Caco-2 (cell line): ENCODE measurements around the gene DEPDC1B. TPM values are rescaled to one million over a fixed set of nuclear protein-coding genes. Genes with fewer than 3 reads are reported as not detected.

ENCODE experiments used
- BruUV-seq: library from RNA; stranded (reverse); fragments of 400-500 nt; replicated peaks from 2 replicates; lab custom pipeline; 2021; lab: Mats Ljungman, UMichigan
- CTCF ChIA-PET: fragments of 300-600 bp; sonication (Branson Sonifier 250); formaldehyde crosslinking; loops from one replicate; lab custom pipeline; 2022; ENCODE audit warnings: antibody characterized with exemption; lab: Charles Lee
- POLR2A ChIA-PET: fragments of 300-600 bp; sonication (Branson Sonifier 250); formaldehyde crosslinking; loops from one replicate; lab custom pipeline; 2022; ENCODE audit warnings: antibody characterized with exemption; lab: Charles Lee
- DNase-seq, 2 experiments: peaks; one replicate each; pipeline versions ENCODE4 v3.0.0 to v3.0.0-alpha.2; 2020 to 2022
- H3K27me3 ChIP-seq: replicated peaks from 2 replicates; pipeline ENCODE4 v1.6.0; 2011; ENCODE audit warnings: low read length; ENCODE audit not compliant: control insufficient read depth, insufficient read depth
- H3K36me3 ChIP-seq: 2 replicates; pipeline ENCODE4 v1.5.1; 2011; ENCODE audit warnings: low read length; ENCODE audit not compliant: control insufficient read depth, insufficient read depth
- H3K4me1 ChIP-seq: fragments of 250-450 bp; sonication (Bioruptor Pico); 2 replicates; pipeline ENCODE4 v1.5.1; 2020; ENCODE audit warnings: mild to moderate bottlenecking
- H3K4me3 ChIP-seq: 2 replicates; pipeline ENCODE4 v1.5.1; 2011; ENCODE audit warnings: low read depth, mild to moderate bottlenecking, control low read depth, low read length
- H3K9me3 ChIP-seq: fragments of 250-450 bp; sonication (Bioruptor Pico); 2 replicates; pipeline ENCODE4 v1.5.1; 2020; ENCODE audit warnings: mild to moderate bottlenecking, moderate library complexity
- H3K27ac Mint-ChIP-seq: one replicate; pipeline ENCODE4 v1.8.0; 2022; ENCODE audit warnings: mixed read lengths; ENCODE audit not compliant: unreplicated experiment
- H3K27me3 Mint-ChIP-seq: one replicate; pipeline ENCODE4 v1.8.0; 2022; ENCODE audit warnings: mixed read lengths; ENCODE audit not compliant: insufficient read depth, unreplicated experiment
- H3K36me3 Mint-ChIP-seq: one replicate; pipeline ENCODE4 v1.8.0; 2022; ENCODE audit warnings: mild to moderate bottlenecking, mixed read lengths; ENCODE audit not compliant: insufficient read depth, unreplicated experiment
- H3K4me1 Mint-ChIP-seq: one replicate; pipeline ENCODE4 v1.8.0; 2022; ENCODE audit warnings: low read depth, mixed read lengths; ENCODE audit not compliant: unreplicated experiment
- H3K4me3 Mint-ChIP-seq: one replicate; pipeline ENCODE4 v1.8.0; 2022; ENCODE audit warnings: mild to moderate bottlenecking, moderate library complexity, mixed read lengths; ENCODE audit not compliant: unreplicated experiment
- H3K9me3 Mint-ChIP-seq: one replicate; pipeline ENCODE4 v1.8.0; 2022; ENCODE audit warnings: mixed read lengths; ENCODE audit not compliant: unreplicated experiment
- intact Hi-C: fragments of 100-400 bp; cut with micrococcal nuclease; formaldehyde crosslinking; loops from one replicate; pipeline ENCODE4 v1.10.0; 2022; ENCODE audit not compliant: unreplicated experiment
- total RNA-seq: library from RNA; stranded (reverse); gene quantifications from 2 replicates; pipeline ENCODE4 v1.2.3, GENCODE V29; 2022
- TF ChIP-seq, protein P1 (sequence below), 2 experiments: fragments of 200-600 bp in 1 of 2; IDR thresholded peaks; 1 replicate in 1 of 2; 2 replicates in 1 of 2; pipeline versions ENCODE4 v1.5.1 to v1.8.0; 2011 to 2022; ENCODE audit warnings: antibody characterized with exemption in 1 of 2, control low read depth in 1 of 2, inconsistent platforms in 1 of 2, low read depth in 1 of 2, low read length in 1 of 2, mild to moderate bottlenecking in 1 of 2, moderate library complexity in 1 of 2; ENCODE audit not compliant: insufficient read depth in 1 of 2, severe bottlenecking in 1 of 2, unreplicated experiment in 1 of 2

DEPDC1B gene
- total RNA-seq, 1 experiment from 2014 or later: 44.9 TPM

DNA sequence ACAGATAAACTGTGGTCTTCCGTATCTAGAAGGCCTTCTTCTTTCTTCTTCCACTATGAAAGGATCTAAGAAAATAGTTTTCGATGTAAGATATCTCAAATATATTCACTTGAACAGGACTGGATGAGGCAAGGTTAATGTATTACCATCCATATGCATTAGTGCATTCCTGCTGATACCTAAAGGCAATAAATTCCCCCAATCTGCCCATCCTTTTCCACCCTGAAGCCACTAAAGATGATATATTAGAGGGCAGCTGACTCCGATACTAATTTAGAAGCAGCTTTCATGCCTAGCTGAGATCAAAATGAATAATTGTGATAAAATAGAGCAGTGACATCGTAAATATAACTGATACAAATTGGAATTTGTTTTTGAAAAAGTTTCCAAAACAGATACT lies 63.3 kb downstream of the DEPDC1B start:
- no peak overlapping the region for H3K4me3 ChIP-seq
- no peak for DNase-seq
- Mint-ChIP-seq H3K4me1 (no peaks in the 10 kb centered on the region), H3K27ac (no peak overlapping the region), H3K27me3 (no peaks in the 10 kb centered on the region), H3K4me3 (no peak overlapping the region), H3K36me3 (peaks cover 44% of the 10 kb centered on the region), H3K9me3 (no peaks in the 10 kb centered on the region)
- no peaks in the 10 kb centered on the region for H3K27me3 ChIP-seq
- H3K36me3 ChIP-seq: peaks cover 1% of the 10 kb centered on the region; the same call in 1 of the 2 replicates
- intact Hi-C loops: no loop called here
- ChIA-PET POLR2A (no interaction called here), CTCF (no interaction called here)
- no peaks in the 10 kb centered on the region for H3K4me1 ChIP-seq
- TF ChIP-seq, protein P1, sequence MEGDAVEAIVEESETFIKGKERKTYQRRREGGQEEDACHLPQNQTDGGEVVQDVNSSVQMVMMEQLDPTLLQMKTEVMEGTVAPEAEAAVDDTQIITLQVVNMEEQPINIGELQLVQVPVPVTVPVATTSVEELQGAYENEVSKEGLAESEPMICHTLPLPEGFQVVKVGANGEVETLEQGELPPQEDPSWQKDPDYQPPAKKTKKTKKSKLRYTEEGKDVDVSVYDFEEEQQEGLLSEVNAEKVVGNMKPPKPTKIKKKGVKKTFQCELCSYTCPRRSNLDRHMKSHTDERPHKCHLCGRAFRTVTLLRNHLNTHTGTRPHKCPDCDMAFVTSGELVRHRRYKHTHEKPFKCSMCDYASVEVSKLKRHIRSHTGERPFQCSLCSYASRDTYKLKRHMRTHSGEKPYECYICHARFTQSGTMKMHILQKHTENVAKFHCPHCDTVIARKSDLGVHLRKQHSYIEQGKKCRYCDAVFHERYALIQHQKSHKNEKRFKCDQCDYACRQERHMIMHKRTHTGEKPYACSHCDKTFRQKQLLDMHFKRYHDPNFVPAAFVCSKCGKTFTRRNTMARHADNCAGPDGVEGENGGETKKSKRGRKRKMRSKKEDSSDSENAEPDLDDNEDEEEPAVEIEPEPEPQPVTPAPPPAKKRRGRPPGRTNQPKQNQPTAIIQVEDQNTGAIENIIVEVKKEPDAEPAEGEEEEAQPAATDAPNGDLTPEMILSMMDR (IDR thresholded peaks at IDR 0.05; ENCODE audit: insufficient read depth in 1 of 2, low read depth in 1 of 2, low read length in 1 of 2, severe bottlenecking in 1 of 2, unreplicated experiment in 1 of 2): no peak
- BruUV-seq: no TSS peak
- no peaks in the 10 kb centered on the region for H3K9me3 ChIP-seq

DNA sequence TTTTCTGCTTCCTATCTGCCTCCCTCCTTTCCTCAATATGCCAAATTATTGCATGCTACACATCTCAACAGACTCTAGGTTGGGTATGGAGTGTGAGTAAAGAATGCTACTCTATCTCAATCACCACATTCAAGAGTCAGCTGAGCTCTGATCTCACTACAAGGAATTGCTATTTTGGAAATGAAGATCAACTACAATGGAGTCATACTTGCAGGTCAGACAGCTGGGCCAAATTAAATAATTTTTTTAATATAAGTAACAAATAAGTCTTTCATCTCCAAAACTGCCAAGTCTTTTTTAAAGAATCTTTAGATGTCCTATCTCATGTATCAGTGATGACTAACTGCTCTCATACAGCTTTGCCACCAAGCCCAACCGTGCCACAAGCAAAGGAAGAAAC lies 64.0 kb downstream of the DEPDC1B start:
- no peak overlapping the region for H3K27ac Mint-ChIP-seq
- CTCF ChIA-PET: no interaction called here
- H3K9me3 Mint-ChIP-seq: no peaks in the 10 kb centered on the region
- H3K4me3 Mint-ChIP-seq: no peak overlapping the region
- H3K36me3 Mint-ChIP-seq: peaks cover 41% of the 10 kb centered on the region
- DNase-seq: no peak
- intact Hi-C loops: no loop called here
- H3K4me3 ChIP-seq: no peak overlapping the region
- H3K4me1 Mint-ChIP-seq: no peaks in the 10 kb centered on the region
- peaks cover 1% of the 10 kb centered on the region; the same call in 1 of the 2 replicates for H3K36me3 ChIP-seq
- no peaks in the 10 kb centered on the region for H3K9me3 ChIP-seq
- POLR2A ChIA-PET: no interaction called here
- BruUV-seq: no TSS peak
- no peaks in the 10 kb centered on the region for H3K27me3 ChIP-seq
- TF ChIP-seq, protein P1 (IDR thresholded peaks at IDR 0.05; ENCODE audit: insufficient read depth in 1 of 2, low read depth in 1 of 2, low read length in 1 of 2, severe bottlenecking in 1 of 2, unreplicated experiment in 1 of 2): no peak
- no peaks in the 10 kb centered on the region for H3K27me3 Mint-ChIP-seq
- no peaks in the 10 kb centered on the region for H3K4me1 ChIP-seq

DNA sequence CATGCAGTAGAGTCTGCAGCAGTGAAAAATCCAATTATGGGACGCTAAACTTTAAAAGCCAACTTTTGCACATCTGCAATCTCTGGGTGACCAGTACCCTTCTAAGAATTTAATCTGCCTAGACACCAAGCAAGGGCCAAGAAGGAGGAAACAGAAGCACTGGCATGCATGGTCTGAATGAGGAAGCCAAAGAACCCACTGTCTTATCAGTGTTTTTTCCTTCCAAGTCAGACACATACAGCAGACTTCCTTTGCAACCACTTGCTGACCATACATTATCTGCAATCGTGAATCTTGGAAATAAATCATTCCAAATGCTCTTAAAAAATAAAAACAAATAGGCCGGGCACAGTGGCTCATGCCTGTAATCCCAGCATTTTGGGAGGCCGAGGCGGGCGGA lies 65.9 kb downstream of the DEPDC1B start:
- Histone ChIP-seq H3K4me3 (no peak overlapping the region), H3K9me3 (no peaks in the 10 kb centered on the region), H3K36me3 (peaks cover 1% of the 10 kb centered on the region; the same call in 1 of the 2 replicates), H3K4me1 (no peaks in the 10 kb centered on the region), H3K27me3 (no peaks in the 10 kb centered on the region)
- no peak overlapping the region for H3K4me3 Mint-ChIP-seq
- DNase-seq: no peak
- BruUV-seq: no TSS peak
- CTCF ChIA-PET: no interaction called here
- TF ChIP-seq, protein P1 (IDR thresholded peaks at IDR 0.05; ENCODE audit: insufficient read depth in 1 of 2, low read depth in 1 of 2, low read length in 1 of 2, severe bottlenecking in 1 of 2, unreplicated experiment in 1 of 2): no peak
- H3K36me3 Mint-ChIP-seq: peaks cover 36% of the 10 kb centered on the region
- no peaks in the 10 kb centered on the region for H3K27me3 Mint-ChIP-seq
- H3K4me1 Mint-ChIP-seq: no peaks in the 10 kb centered on the region
- intact Hi-C loops: no loop called here
- POLR2A ChIA-PET: no interaction called here
- H3K27ac Mint-ChIP-seq: no peak overlapping the region
- H3K9me3 Mint-ChIP-seq: no peaks in the 10 kb centered on the region
